ENCODE data around the gene VANGL1. TPM values are rescaled to one million over a fixed set of nuclear protein-coding genes. Genes with fewer than 3 reads are reported as not detected.

The VANGL1 gene
- total and polyA plus RNA-seq, 2 of the 13 experiments (the other 11 are each of a cell fraction or from before 2014, with no cell fraction given) = 5.3 to 9.4 TPM

- TF ChIP-seq GPBP1L1 (CRISPR knock-in tag; IDR thresholded peaks at IDR 0.05) (no peak), CBX5 (CRISPR knock-in tag; IDR thresholded peaks at IDR 0.05; ENCODE audit: borderline replicate concordance) (no peak)
Measured at GRCh38 chr1:115740811-115741210, 99.0 kb downstream of the VANGL1 start (continued).

GRCh38 chr1:115744646-115745275 lies 103.0 kb downstream of the VANGL1 start:
- CTCF ChIA-PET (ENCODE audit: low intra/inter-chr PET ratio, low total read pairs) = no interaction called here
- no peak for TF ChIP-seq GLMP (CRISPR knock-in tag; IDR thresholded peaks at IDR 0.05; ENCODE audit: borderline replicate concordance)
- TF ChIP-seq ZNF205 (CRISPR knock-in tag; IDR thresholded peaks at IDR 0.05) = no peak
- TF ChIP-seq MLX (CRISPR knock-in tag; IDR thresholded peaks at IDR 0.05) = no peak
- TF ChIP-seq ZNF691 (CRISPR knock-in tag; IDR thresholded peaks at IDR 0.05; ENCODE audit: borderline replicate concordance, low read depth) = no peak
- TF ChIP-seq HMGXB4 (CRISPR knock-in tag; IDR thresholded peaks at IDR 0.05; ENCODE audit: borderline replicate concordance in 1 of 2, low read depth in 1 of 2) = no peak
- TF ChIP-seq ZNF33B (CRISPR knock-in tag; IDR thresholded peaks at IDR 0.05) = no peak
- TF ChIP-seq SNRNP70 (IDR thresholded peaks at IDR 0.05; ENCODE audit: low read depth, low read length) = no peak
- no peak for TF ChIP-seq ZMAT5 (CRISPR knock-in tag; IDR thresholded peaks at IDR 0.05; ENCODE audit: borderline replicate concordance, low read depth)
- TF ChIP-seq ZNF724P (CRISPR knock-in tag; IDR thresholded peaks at IDR 0.05; ENCODE audit: borderline replicate concordance) = no peak
- TF ChIP-seq JUND (CRISPR knock-in tag; IDR thresholded peaks at IDR 0.05) = no peak
- no peak for TF ChIP-seq ZNF333 (CRISPR knock-in tag; IDR thresholded peaks at IDR 0.05; ENCODE audit: borderline replicate concordance)
- TF ChIP-seq MEF2D (CRISPR knock-in tag; IDR thresholded peaks at IDR 0.05) = no peak

More at GRCh38 chr1:115744646-115745275, 103.0 kb downstream of the VANGL1 start:
- Histone ChIP-seq H3K27me3 (ENCODE audit: control insufficient read depth in 1 of 2, insufficient read depth in 2 of 2, low read length in 2 of 2) (no peaks in the 10 kb centered on the region), H3K27ac (ENCODE audit: extremely low read length, insufficient read depth, low read length) (no peak overlapping the region), H2AFZ (ENCODE audit: low read length) (no peak overlapping the region), H3K4me3 (replicated peaks in 1 of 3; ENCODE audit: insufficient read depth in 1 of 3, low read depth in 2 of 3, low read length in 3 of 3) (no peak overlapping the region), H3K79me2 (ENCODE audit: insufficient read depth, low read length) (no peaks in the 10 kb centered on the region), H3K36me3 (replicated peaks in 1 of 2; ENCODE audit: control insufficient read depth in 1 of 2, insufficient read depth in 2 of 2, low read length in 2 of 2) (no peaks in the 10 kb centered on the region), H3K4me1 (ENCODE audit: insufficient read depth, low read length) (no peaks in the 10 kb centered on the region), H3K9ac (ENCODE audit: insufficient read depth, low read depth, low read length) (no peak overlapping the region), H4K20me1 (ENCODE audit: insufficient read depth, low read length) (no peaks in the 10 kb centered on the region), H3K9me3 (ENCODE audit: low read length) (no peaks in the 10 kb centered on the region), H3K4me2 (ENCODE audit: low read depth, low read length) (no peak overlapping the region)
- no TSS peak for BruUV-seq (replicated peaks)
- ATAC-seq = no peak
- WGBS (ENCODE audit: low lambda C conversion rate) = 55% methylated on average over 3 of the region's 3 CpGs
- no peak for FAIRE-seq
- POLR2A ChIA-PET = no interaction called here
- no peak for DNase-seq (ENCODE audit: low spot score)
- intact Hi-C loops (cut with micrococcal nuclease; ENCODE audit: unreplicated experiment) = no loop called here
- in situ Hi-C loops (cut with HindIII; ENCODE audit: extremely low pct_ligation_motif_present, low pct_unique_long_range_greater_than_20kb) = no loop called here
